KG1 (cell line): ENCODE measurements around the gene MMP25.

Source experiments
- DNase-seq: peaks from one replicate; lab custom pipeline; 2025; lab: John Stamatoyannopoulos, UW

MMP25 gene

DNA sequence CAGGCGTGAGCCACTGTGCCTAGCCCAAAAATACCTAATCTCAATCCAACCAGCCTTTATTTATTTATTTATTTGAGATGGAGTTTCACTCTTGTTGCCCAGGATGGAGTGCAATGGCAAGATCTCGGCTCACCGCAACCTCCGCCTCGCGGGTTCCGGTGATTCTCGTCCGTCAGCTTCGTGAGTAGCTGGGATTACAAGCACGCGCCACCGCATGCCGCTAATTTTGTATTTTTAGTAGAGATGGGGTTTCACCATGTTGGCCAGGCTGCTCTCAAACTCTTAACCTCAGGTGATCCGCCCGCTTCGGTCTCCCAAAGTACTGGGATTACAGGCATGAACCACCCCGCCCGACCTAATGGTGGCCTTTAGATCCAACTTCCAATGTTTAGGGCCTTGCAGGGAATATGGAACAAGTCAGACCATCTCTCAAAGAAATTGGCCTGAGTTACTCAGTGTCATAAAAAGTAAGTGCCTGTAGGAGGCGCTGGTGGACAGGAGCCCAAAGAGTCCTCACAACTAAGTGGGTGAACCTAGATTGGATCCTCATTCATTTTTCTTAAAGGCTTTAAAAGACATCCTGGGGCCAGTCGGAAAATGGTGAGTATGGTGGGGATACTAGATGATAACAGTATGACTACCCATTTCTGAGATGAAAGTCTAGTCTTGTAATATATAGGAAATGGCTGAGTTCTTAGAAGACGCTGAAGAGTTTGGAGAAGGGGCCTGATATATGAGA is 48.1 kb downstream of the MMP25 start:
- peak; percentile 13 for DNase-seq

DNA sequence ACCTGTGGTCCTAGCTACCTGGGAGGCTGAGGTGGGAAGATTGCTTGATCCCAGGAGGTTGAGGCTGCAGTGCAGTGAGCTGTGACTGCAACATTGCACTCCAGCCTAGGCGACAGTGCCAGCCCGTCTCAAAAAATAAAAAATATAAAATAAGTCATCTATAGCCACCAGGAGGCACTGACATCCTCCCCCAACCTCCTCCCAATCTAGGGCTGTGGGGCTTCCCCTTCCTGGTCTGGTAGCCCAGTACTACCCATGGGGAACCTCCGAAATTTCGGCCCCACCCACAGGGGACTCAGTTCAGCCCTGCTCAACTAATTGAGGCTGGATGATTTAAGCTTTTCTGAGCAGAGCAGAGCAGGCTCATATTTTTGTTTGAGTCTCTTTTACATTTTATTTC is 49.5 kb downstream of the MMP25 start:
- no peak for DNase-seq

DNA sequence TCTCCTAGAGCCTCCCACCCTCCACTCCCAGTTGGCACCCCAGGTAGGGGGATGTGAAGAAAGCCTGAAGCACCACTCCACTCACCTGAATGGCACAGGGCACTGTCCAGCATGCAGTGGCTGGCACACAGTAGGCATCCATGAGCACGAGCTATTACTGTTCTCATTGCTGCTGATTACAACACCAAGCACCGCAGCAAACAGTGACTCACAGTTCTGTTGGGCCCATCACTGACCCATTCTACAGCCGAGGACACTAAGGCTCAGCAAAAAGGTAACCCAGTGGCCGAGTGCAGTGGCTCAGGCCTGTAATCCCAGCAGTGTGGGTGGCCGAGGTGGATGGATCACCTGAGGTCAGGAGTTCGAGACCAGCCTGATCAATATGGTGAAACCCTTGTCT is 50.0 kb downstream of the MMP25 start:
- DNase-seq: no peak

DNA sequence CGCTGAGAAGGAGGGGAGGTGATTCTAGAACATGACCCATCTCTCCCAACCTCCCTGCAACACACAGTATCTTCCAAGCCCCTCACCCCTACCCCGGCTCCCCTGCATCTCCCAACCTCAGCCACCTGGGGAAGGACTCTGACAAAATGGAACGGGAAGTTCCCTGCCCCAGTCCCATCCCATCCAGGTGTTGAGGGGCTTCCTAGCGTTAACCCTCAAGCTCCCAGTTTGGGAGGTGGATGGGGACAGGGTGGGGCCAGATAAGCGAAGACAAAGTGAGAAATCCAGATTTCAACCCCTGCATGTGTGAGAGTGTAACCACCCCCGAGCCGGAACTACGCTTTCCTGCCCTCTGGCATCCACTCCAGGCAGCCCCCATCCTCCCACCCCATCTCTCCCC is 50.9 kb downstream of the MMP25 start:
- no peak for DNase-seq

DNA sequence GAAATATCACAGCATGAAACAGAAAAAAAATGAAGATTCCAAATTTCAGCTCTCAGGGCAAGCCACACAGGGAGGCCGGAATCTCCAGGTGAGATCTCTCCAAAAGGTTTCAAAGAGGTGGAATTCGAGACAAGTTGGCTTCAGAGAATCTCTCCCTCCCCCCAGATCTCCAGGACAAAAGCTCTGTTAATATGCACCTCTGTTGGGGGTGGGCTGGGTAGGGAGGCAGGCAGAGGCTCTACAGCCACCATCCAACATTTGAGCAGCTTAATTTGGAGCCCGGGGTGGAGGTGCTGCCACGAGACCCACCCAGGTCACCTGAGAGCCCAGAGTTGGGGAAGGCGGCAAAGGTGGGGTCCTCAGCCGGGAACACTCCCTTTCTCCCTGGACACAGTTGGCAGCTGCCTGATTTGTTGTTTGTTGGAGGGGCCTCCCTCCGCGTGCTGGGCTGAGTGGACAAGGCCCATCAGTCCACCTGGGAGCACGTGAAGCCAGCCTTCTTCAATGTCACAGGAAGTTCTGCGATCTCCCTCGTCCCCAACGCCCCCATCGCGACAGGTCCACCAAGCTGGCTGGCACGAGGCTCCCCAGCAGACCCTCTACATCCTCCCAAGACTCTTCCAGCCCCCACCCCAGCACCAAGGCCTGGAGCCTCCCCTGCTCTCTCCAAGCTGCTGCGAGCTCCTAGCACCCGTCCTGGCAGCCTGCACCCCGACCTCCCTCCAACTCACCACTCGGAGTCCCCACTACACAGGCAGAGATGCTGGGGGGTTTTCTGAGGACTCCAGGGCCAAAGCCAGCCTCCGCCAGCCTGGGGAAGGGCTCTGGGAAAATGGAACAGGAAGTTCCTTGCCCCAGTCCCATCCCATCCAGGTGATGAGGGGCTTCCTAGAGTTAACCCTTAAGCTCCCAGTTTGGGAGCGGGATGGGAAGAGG is 52.4 kb downstream of the MMP25 start, which contains the start of gene ZSCAN10:
Gene ZSCAN10 (minus strand): TSS at position 836 of the 936 bp plus-strand sequence. CDS start 6,357 bp downstream, outside the sequence.
- no peak for DNase-seq

DNA sequence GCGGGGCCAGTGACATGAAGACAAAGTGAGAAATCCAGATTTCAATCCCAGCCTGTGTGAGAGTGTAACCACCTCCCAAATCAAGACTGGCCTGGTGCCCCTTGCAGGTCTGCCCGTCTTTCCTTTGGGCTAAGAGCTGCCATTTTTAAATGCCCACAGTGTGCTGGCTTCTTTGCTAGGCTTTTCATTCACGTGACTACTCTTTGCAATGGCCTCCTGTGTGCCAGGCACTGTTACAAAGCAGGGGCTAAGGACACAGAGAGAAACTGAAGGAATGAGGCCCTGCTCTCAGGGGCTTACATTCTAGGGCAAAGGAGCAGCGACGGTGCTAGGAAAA is 53.0 kb downstream of the MMP25 start:
- DNase-seq: no peak

DNA sequence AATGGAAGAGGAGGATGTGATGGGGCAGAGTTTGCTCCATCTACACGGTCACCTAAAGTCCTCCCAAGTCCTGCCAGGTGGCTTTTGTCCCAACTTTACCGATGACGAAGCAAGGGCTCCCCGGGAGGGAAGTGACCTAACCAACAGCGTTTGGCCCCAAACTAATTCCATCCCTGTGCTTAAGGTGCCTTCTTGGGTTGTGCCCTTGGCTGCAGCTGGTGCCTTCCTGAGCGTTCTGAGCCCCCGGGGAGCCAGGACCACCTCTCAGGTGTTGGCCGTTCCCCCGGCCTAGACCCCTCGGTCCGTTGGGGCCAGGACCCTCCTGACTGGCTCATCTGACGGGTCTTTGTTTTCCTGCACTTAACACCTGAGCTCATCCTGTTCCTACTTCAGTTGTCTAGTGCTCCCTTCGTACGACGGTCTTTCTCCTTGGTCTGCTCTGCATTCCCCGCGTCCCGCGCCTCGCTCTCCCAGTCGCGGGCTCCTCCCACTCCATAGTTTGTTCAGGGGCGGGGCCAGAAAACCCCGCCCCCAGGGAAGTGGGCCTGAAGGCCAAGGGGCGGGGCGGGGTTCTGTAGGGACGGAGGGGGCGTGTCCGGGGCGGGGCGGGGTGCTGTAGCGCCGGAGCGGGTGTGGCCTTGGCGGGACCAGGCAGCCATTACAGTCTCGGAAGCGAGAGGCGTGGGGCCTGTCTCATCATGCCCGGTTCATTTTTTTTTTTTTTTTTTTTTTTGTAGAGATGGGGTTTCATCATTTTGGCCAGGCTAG is 53.6 kb downstream of the MMP25 start:
- DNase-seq: no peak

DNA sequence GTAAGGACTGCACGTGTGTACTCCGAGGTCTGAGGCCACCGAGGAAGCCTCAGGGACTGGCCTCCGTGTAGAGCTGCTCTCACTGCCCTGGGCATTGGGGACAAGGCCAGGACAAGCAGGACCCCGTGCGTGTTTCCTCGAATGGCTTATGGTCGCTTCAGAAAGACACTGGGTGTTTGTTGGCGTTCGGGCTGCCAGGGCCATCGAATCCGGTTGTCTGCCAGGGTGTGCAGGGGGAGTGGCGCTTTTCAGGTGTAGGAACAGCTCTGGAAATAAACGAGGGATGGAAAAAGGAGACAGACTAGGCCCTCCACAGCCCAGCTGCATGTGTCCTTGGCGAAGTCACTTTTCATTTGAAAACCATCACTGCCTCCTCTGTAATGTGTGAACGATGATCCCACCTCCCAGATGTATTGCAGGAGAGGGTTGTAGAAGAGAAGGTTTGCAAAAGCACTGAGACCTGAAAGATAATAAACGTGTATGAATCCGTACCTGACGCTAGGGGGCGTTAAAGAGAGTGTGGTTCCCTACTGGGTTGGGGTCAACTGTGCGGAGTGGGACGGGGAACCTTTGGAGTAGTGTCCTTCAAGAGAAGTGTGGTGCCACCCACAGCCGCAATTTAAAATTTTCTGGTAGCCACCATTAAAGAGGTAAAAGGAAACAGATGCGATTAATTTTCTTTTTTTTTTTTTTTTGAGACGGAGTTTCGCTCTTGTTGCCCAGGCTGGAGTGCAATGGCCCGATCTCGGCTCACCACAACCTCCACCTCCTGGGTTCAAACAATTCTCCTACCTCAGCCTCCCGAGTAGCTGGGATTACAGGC is 54.9 kb downstream of the MMP25 start:
- peak; percentile 16 for DNase-seq

DNA sequence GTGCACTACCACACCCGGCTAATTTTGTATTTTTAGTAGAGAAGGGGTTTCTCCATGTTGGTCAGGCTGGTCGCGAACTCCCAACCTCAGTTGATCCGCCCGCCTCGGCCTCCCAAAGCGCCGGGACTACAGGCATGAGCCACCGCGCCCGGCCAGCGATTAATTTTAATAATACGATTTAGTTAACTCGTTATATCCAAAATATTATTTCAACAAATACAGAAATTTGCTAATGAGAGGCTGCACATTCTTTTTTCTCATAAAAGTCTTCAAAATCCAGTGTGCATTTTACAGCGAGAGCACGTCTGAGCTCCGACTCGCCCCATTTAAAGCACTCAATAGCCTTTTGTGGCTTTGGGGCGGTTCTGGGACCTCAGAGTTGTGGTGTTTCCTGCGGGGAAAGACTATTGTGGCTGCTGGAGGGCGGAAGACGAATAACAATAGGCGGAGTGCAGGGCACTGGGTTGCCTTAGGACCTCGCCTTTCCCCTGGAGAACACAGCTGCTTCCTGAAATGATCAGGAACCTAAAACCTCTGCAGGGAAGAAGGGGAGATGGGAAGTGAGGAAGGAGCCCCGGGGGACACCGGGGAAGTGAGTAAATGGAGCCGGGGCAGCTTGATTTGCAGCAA is 55.6 kb downstream of the MMP25 start:
- DNase-seq: no peak

DNA sequence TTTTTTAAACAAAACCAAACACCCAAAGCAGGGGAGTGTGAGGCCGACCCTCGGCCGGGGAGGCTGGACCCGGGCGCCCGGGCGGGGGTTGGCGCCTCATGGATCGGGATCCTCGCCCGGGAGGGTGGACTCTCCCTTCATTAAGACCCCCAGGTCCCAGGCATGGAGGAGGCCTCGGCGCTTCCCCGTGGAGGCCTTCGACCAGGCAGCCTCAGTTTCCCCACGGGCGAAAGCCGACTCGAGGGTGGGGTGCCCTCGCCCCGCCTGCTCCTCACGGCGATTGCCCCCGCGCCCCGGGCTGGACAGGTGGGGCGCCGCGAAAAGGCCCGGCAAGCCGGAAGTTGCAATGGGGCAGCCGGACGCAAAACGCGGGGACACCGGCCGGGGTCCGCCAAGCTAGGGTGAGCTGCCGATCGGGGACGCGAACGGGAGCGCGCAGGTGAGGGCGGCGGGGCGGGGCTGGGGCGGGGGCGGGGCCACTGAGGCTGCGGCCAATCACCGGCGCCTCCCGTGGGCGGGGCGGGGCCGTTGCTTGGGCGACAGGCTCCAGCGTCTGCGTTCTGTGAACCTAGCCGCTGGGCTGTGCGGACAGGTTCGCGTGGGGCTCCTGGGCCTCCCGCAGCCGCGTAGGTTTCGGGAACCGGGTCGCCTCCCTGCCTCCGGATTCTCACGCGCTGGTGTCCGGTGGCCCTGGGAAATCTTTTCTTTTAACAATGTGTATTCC is 60.0 kb downstream of the MMP25 start:
- peak; percentile 72 for DNase-seq
